ENCODE results near the gene DPYSL5. TPM values are rescaled to one million over a fixed set of nuclear protein-coding genes. Genes with fewer than 3 reads are reported as not detected.

DPYSL5 gene
- total RNA-seq, 4 donors from 2014 or later: 0.40 to 2.4 TPM; not detected in 2

- 79 to 96% methylated on average over 4 to 7 of the region's 7 CpGs for WGBS, 2 donors (ENCODE audit: low coverage in 1 of 2)
- TF ChIP-seq CTCF (IDR thresholded peaks at IDR 0.05) (no peak), POLR2A (IDR thresholded peaks at IDR 0.05) (no peak), EP300 (IDR thresholded peaks at IDR 0.05) (no peak), POLR2AphosphoS5 (IDR thresholded peaks at IDR 0.05) (no peak)
- Histone ChIP-seq H3K36me3 (no peaks in the 10 kb centered on the region), H3K9me3 (no peaks in the 10 kb centered on the region), H3K27ac (no peak overlapping the region), H3K27me3 (peaks cover 83% of the 10 kb centered on the region), H3K4me3 (no peak overlapping the region), H3K4me1 (no peaks in the 10 kb centered on the region)
- no peak for ATAC-seq
These were observed 7.5 kb downstream of the DPYSL5 start for GRCh38 chr2:26855466-26855865.

GRCh38 chr2:26859622-26860021, 11.7 kb downstream of the DPYSL5 start:
- no peak for ATAC-seq
- no peak overlapping the region for H3K4me3 ChIP-seq

GRCh38 chr2:26860211-26860850, 12.4 kb downstream of the DPYSL5 start:
- Histone ChIP-seq H3K9me3 (no peaks in the 10 kb centered on the region), H3K27me3 (peaks cover 58% of the 10 kb centered on the region), H3K27ac (no peak overlapping the region), H3K4me3 (no peak overlapping the region), H3K36me3 (no peaks in the 10 kb centered on the region), H3K4me1 (no peaks in the 10 kb centered on the region)
- WGBS, 2 donors (ENCODE audit: low coverage in 1 of 2): 59 to 68% methylated on average over 3 of the region's 3 CpGs
- no peak for ATAC-seq
- TF ChIP-seq CTCF (IDR thresholded peaks at IDR 0.05) (no peak), EP300 (IDR thresholded peaks at IDR 0.05) (no peak), POLR2AphosphoS5 (IDR thresholded peaks at IDR 0.05) (no peak), POLR2A (IDR thresholded peaks at IDR 0.05) (no peak)

More at GRCh38 chr2:26859622-26860021, 11.7 kb downstream of the DPYSL5 start:
- Histone ChIP-seq H3K4me1 (no peaks in the 10 kb centered on the region), H3K27me3 (peaks cover 62% of the 10 kb centered on the region), H3K36me3 (no peaks in the 10 kb centered on the region), H3K9me3 (no peaks in the 10 kb centered on the region), H3K27ac (no peak overlapping the region)
- TF ChIP-seq POLR2A (IDR thresholded peaks at IDR 0.05) (no peak), EP300 (IDR thresholded peaks at IDR 0.05) (no peak), CTCF (IDR thresholded peaks at IDR 0.05) (no peak), POLR2AphosphoS5 (IDR thresholded peaks at IDR 0.05) (no peak)
- 89 to 91% methylated on average over 3 to 4 of the region's 4 CpGs for WGBS, 2 donors (ENCODE audit: low coverage in 1 of 2)

DNA sequence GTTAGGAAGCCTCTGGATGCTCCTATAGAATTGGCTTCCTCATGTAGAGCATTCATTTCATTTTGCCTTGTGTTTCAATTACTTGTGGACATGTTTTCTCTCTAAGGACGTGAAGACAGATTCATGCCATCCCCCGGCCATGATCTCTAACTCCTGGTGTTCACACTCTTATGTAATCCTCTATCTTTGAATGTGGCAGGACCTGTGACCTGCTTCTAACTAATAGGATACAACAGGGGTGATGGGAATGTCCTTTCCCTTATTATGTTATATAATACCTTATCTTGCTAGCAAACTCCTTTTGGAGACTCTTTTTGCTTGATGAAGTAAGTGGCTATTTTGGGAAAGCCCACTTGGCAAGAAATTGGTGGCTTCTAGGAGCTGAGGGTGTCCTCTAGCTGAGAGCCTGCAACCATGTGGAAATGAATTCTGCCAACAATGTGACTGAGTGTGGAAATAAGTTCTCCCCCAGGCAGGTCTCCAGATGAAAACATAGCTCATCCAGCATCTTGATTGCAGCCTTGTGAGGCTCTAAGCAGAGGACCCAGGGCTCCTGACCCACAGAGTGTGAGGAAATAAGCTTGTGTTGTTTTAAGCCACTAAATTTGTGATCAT, 13.8 kb downstream of the DPYSL5 start:
- no peak overlapping the region for H3K4me3 ChIP-seq
- H3K4me1 ChIP-seq: no peaks in the 10 kb centered on the region
- peaks cover 54% of the 10 kb centered on the region for H3K27me3 ChIP-seq
- no peak overlapping the region for H3K27ac ChIP-seq
- no peaks in the 10 kb centered on the region for H3K36me3 ChIP-seq
- peak; percentile 76 for ATAC-seq
- TF ChIP-seq CTCF (IDR thresholded peaks at IDR 0.05) (no peak), EP300 (IDR thresholded peaks at IDR 0.05) (no peak), POLR2A (IDR thresholded peaks at IDR 0.05) (no peak), POLR2AphosphoS5 (IDR thresholded peaks at IDR 0.05) (no peak)
- H3K9me3 ChIP-seq: no peaks in the 10 kb centered on the region
- 52 to 62% methylated on average over 2 of the region's 2 CpGs for WGBS, 2 donors (ENCODE audit: low coverage in 1 of 2)

GRCh38 chr2:26864226-26864625, 16.3 kb downstream of the DPYSL5 start:
- Histone ChIP-seq H3K27ac (no peak overlapping the region), H3K27me3 (peaks cover 44% of the 10 kb centered on the region), H3K4me3 (no peak overlapping the region), H3K36me3 (no peaks in the 10 kb centered on the region), H3K9me3 (no peaks in the 10 kb centered on the region), H3K4me1 (no peaks in the 10 kb centered on the region)
- ATAC-seq: no peak
- WGBS, 2 donors (ENCODE audit: low coverage in 1 of 2): 83% methylated on average over 2 of the region's 2 CpGs; no CpG with 5 or more reads in 1 of the 2 donors
- no peak for TF ChIP-seq CTCF (IDR thresholded peaks at IDR 0.05)
- no peak for TF ChIP-seq POLR2A (IDR thresholded peaks at IDR 0.05)
- no peak for TF ChIP-seq EP300 (IDR thresholded peaks at IDR 0.05)
- no peak for TF ChIP-seq POLR2AphosphoS5 (IDR thresholded peaks at IDR 0.05)
